HAP-1 (cell line): ENCODE results near the gene PPP1R13B.

Experiments used
- DNase-seq, 2 experiments: peaks; one replicate each; pipeline ENCODE4 v3.0.0-alpha.2; 2016 to 2020; ENCODE audit warnings: low spot score in 2 of 2
- H3K27me3 ChIP-seq: fragments of 250-450 bp; sonication (Bioruptor Pico); 2 replicates; pipeline ENCODE4 v1.5.1; 2020; ENCODE audit warnings: low read depth, mild to moderate bottlenecking, moderate library complexity
- H3K36me3 ChIP-seq: fragments of 250-450 bp; sonication (Bioruptor Pico); replicated peaks from 2 replicates; pipeline ENCODE4 v1.5.1; 2020; ENCODE audit warnings: mild to moderate bottlenecking
- H3K4me1 ChIP-seq: fragments of 250-450 bp; sonication (Bioruptor Pico); 2 replicates; pipeline ENCODE4 v1.5.1; 2020; ENCODE audit warnings: mild to moderate bottlenecking
- H3K4me3 ChIP-seq: fragments of 250-450 bp; sonication (Bioruptor Pico); 2 replicates; pipeline ENCODE4 v1.5.1; 2020; ENCODE audit warnings: mild to moderate bottlenecking, moderate library complexity
- H3K9me3 ChIP-seq: fragments of 250-450 bp; sonication (Bioruptor Pico); 2 replicates; pipeline ENCODE4 v1.5.1; 2020; ENCODE audit warnings: mild to moderate bottlenecking, moderate library complexity
- in situ Hi-C: fragments of 300-500 bp; cut with MboI; formaldehyde crosslinking; loops from 3 replicates; pipeline ENCODE4 v1.14.3; 2020; ENCODE audit warnings: low sequenced_read_pairs, inconsistent platforms, mixed read lengths

Gene PPP1R13B

DNA sequence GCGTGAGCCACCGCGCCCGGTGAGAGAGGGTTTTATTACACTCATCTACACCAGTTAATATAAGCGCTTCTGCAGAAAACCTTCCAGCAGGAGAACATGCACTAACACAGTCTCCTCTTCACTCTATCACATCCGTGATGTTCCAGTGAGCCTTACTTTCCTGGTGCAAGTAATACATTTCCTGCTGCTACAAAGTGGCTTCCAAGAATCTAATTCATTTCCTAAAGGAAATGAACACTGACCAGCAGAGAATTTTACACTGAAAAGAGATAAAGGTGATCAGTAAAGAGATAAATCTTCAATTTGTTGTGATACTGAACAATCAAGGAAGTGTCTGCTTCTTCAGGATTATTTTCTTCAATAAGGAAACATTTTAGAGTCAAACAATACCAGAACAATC, 92.3 kb downstream of the PPP1R13B start:
- no peaks in the 10 kb centered on the region for H3K27me3 ChIP-seq
- in situ Hi-C loops, result no loop called here
- peaks cover 18% of the 10 kb centered on the region for H3K4me1 ChIP-seq
- H3K36me3 ChIP-seq, result no peaks in the 10 kb centered on the region
- H3K4me3 ChIP-seq, result no peak overlapping the region
- H3K9me3 ChIP-seq, result no peaks in the 10 kb centered on the region
- no peak for DNase-seq

DNA sequence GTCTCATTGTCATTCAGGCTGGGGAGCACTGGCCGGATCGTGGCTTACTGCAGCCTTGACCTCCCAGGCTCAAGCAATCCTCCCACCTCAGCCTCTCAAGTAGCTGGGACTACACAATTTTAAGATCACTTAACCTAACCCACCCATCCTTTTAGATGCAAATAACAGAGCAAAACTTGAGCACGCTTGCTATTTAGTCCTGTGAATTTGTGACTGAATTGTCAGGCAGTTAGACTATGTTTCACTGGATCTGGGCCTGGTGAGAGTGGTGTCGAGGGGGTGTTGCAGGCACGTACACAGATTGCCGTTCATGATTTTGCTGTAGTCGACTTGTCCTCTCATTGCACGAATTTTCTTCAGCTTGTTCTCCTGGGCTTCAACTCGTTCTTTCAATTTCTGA, 93.6 kb downstream of the PPP1R13B start:
- H3K27me3 ChIP-seq, result no peaks in the 10 kb centered on the region
- H3K4me1 ChIP-seq, result peaks cover 18% of the 10 kb centered on the region
- H3K36me3 ChIP-seq, result no peaks in the 10 kb centered on the region; the same call in 1 of the 2 replicates
- no peaks in the 10 kb centered on the region for H3K9me3 ChIP-seq
- in situ Hi-C loops, result no loop called here
- H3K4me3 ChIP-seq, result no peak overlapping the region
- peak; percentile 41 to 50 for DNase-seq

DNA sequence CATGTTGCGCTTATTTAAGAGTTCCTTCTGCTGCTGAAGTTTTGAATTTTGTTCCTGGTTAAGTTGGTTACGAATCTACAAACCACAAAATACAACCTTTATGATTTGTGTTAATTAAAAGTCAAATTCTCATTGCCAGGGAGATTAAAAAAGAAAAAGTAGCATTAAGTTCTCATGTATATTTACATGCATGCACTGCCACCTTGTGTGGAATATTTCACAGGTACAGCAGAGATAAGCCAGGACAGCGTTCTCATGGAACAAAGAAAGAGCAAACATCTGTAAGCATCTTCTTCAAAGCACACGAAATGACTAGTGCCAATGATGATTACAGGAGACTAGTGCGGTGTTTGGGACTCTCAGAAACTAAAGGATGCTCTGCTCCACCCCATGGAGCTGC, 97.5 kb downstream of the PPP1R13B start:
- in situ Hi-C loops, result no loop called here
- DNase-seq, result no peak
- no peaks in the 10 kb centered on the region; the same call in 1 of the 2 replicates for H3K36me3 ChIP-seq
- no peaks in the 10 kb centered on the region for H3K27me3 ChIP-seq
- no peak overlapping the region for H3K4me3 ChIP-seq
- H3K4me1 ChIP-seq, result peaks cover 13% of the 10 kb centered on the region
- H3K9me3 ChIP-seq, result no peaks in the 10 kb centered on the region

DNA sequence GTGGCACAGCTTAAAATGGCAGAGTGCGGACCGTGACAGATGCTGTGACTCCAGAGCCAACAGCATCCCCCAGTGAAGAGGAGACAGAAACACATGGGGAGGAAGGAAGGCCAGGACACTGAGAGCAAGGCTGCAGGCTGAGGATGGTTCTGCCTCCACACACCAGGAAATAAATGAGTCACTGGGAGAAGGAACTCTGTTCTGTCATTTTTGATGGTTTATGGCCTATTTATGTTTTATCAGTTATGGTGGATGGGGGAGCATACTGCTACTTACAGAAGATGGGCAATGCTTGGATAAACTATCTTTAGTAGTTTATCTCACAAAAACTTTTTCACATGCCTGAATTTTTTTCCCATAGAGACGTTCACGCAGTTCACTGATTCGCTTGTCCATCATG, 97.9 kb downstream of the PPP1R13B start:
- Histone ChIP-seq H3K4me3 (no peak overlapping the region), H3K27me3 (no peaks in the 10 kb centered on the region), H3K36me3 (no peaks in the 10 kb centered on the region; the same call in 1 of the 2 replicates), H3K4me1 (peaks cover 13% of the 10 kb centered on the region), H3K9me3 (no peaks in the 10 kb centered on the region)
- in situ Hi-C loops, result no loop called here
- DNase-seq, result no peak

DNA sequence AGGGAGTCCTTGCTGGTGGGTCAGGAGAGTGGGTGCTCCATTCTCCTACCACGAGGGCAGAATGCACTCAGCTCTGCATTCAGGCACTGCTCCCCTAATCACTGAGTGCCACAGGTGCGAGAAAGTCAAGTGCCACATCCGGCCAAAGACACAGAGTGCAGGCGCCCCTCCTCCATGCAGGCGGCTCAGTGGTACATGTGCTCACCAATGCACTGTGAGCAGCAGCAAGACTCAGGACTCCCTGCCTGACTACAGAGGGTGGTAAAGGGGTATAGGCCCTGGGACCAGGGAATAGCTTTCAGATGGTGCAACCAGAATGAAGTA, 98.9 kb downstream of the PPP1R13B start:
- in situ Hi-C loops, result no loop called here
- Histone ChIP-seq H3K9me3 (no peaks in the 10 kb centered on the region), H3K36me3 (no peaks in the 10 kb centered on the region; the same call in 1 of the 2 replicates), H3K4me1 (peaks cover 7% of the 10 kb centered on the region), H3K27me3 (no peaks in the 10 kb centered on the region), H3K4me3 (no peak overlapping the region)
- DNase-seq, result no peak

DNA sequence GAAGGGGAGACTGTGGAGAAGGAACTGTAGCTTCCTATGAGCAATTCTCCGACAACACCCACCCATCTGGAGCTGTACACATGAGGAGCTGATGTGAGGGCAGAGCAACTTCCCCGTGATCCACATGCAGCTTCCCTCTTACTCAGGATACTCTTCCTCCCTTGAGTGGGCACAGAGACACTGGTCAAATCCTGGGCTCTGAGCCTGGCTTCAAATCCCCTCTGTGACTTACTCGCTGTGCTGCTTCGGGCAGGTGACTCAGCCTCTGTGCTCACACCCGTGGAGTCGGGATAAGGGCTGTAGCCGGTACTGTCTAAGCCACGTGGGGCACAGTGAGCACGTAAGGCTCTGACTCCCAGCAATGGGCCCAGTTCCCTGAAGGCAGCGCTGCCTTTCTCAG, 100.7 kb downstream of the PPP1R13B start:
- DNase-seq, result peak in 1 of 2 experiments; percentile 4
- in situ Hi-C loops, result no loop called here

GRCh38 chr14:103745424-103745823, 102.0 kb downstream of the PPP1R13B start:
- H3K36me3 ChIP-seq, result no peaks in the 10 kb centered on the region; the same call in 1 of the 2 replicates
- in situ Hi-C loops, result no loop called here
- no peaks in the 10 kb centered on the region for H3K27me3 ChIP-seq
- H3K9me3 ChIP-seq, result no peaks in the 10 kb centered on the region
- DNase-seq, result peak in 1 of 2 experiments; percentile 3
- H3K4me1 ChIP-seq, result no peaks in the 10 kb centered on the region
- no peak overlapping the region for H3K4me3 ChIP-seq

More for the DNA sequence above, 100.7 kb downstream of the PPP1R13B start:
- no peaks in the 10 kb centered on the region for H3K27me3 ChIP-seq
- no peak overlapping the region for H3K4me3 ChIP-seq
- no peaks in the 10 kb centered on the region for H3K4me1 ChIP-seq
- no peaks in the 10 kb centered on the region; the same call in 1 of the 2 replicates for H3K36me3 ChIP-seq
- no peaks in the 10 kb centered on the region for H3K9me3 ChIP-seq

DNA sequence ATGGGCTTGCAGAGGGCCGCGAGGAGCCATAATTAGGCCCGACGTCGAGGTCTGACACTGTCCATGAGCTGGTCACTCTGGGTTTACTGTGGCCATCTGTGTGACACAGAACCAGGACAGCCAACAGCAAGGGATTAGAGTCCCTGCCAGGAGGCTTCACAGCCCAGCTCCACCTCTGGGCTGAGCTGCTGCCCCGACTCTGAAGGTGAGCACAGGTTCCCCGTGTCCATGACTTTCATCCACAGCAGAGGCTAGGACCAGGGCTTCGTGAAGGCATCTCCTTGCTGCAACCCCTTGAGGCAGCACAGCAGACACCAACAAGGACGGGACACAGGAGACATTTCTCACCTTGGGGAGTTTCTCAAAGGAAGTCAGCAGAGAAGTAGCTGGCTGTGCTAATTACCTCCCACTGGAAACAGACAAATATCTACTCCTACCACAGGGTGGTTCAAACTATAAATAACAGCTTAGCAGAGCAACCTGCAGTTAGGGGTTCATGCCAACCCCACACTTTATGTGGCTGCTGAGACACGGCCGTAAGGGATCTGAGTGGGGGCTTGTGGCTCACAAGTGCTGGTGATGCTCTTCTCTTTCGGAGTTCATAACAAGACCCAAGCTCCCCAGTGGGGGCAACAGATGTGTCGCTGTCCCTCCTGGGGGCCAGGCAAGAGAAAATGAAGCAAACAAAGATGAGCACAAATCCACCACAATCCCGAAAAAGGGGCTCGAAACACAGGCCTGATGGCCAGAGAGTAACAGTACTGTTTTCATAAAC, 102.6 kb downstream of the PPP1R13B start:
- H3K4me1 ChIP-seq, result no peaks in the 10 kb centered on the region
- H3K9me3 ChIP-seq, result no peaks in the 10 kb centered on the region
- no peaks in the 10 kb centered on the region for H3K27me3 ChIP-seq
- in situ Hi-C loops, result no loop called here
- no peak overlapping the region for H3K4me3 ChIP-seq
- no peaks in the 10 kb centered on the region; the same call in 1 of the 2 replicates for H3K36me3 ChIP-seq
- DNase-seq, result peak in 1 of 2 experiments; percentile 6

GRCh38 chr14:103743691-103744090, 103.7 kb downstream of the PPP1R13B start:
- Histone ChIP-seq H3K9me3 (no peaks in the 10 kb centered on the region), H3K4me3 (no peak overlapping the region), H3K36me3 (no peaks in the 10 kb centered on the region; the same call in 1 of the 2 replicates), H3K27me3 (no peaks in the 10 kb centered on the region), H3K4me1 (no peaks in the 10 kb centered on the region)
- DNase-seq, result peak in 1 of 2 experiments; percentile 3
- in situ Hi-C loops, result no loop called here

GRCh38 chr14:103742499-103743255, 104.7 kb downstream of the PPP1R13B start:
- in situ Hi-C loops, result no loop called here
- H3K4me1 ChIP-seq, result no peaks in the 10 kb centered on the region
- no peaks in the 10 kb centered on the region for H3K9me3 ChIP-seq
- peak in 1 of 2 experiments; percentile 5 for DNase-seq
- no peaks in the 10 kb centered on the region; the same call in 1 of the 2 replicates for H3K36me3 ChIP-seq
- H3K4me3 ChIP-seq, result no peak overlapping the region
- H3K27me3 ChIP-seq, result no peaks in the 10 kb centered on the region

DNA sequence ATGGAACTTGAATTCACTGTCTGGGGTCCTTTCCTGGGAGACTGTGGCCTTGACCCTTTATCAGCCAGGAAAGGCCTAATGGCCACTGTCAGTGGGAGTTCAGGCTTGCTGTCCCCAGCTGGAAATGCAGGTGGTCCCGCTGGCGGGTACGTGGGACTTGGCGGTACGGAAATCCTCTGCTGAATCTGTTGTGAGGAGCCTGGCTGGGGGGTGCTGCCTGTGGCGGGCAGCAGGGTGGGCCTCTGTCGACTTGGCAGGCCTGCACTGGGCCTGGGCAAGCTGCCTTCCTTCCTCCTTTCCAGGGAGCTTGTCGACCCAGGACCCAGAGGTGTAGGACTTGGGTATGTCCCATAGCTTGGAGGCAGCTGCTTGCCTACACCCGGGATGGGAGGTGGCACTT, 105.5 kb downstream of the PPP1R13B start:
- H3K9me3 ChIP-seq, result no peaks in the 10 kb centered on the region
- in situ Hi-C loops, result no loop called here
- no peaks in the 10 kb centered on the region; the same call in 1 of the 2 replicates for H3K36me3 ChIP-seq
- DNase-seq, result peak in 1 of 2 experiments; percentile 5
- H3K27me3 ChIP-seq, result no peaks in the 10 kb centered on the region
- no peaks in the 10 kb centered on the region for H3K4me1 ChIP-seq
- no peak overlapping the region for H3K4me3 ChIP-seq

DNA sequence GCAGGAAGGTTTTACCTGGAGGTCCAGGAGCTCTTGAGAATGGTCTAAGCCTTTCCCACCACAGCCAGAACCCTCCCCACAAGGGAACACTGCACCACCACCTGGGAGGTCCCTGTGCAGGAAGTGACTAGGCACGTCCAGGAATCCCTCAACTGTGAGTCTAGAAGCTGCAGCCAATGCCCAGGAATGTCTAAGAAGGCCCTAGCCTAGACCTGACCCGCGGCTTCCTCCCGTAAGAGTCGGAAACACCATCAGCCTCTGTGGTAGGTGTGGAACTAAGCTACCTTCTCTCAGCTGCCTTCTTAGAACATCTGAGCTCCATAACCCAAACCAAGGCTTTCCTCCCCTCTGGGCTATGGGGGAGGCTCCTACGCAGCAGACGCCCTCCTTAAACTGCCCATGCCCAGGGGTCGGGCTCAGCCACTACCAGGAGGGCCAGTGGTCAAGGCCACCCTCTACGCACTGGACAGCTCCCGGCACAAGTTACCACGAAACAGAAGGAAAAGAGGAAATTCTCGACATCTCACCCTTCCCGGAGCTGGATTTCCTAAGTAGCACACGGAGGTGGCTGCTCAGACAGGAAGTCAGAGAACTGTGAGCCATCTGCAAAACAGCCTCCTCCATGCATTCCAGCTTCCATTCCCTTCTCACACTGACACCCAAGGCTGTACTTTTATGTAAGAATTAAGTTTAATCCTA, 106.2 kb downstream of the PPP1R13B start:
- no peaks in the 10 kb centered on the region for H3K27me3 ChIP-seq
- H3K4me1 ChIP-seq, result no peaks in the 10 kb centered on the region
- in situ Hi-C loops, result no loop called here
- H3K4me3 ChIP-seq, result no peak overlapping the region
- DNase-seq, result peak in 1 of 2 experiments; percentile 3
- H3K36me3 ChIP-seq, result no peaks in the 10 kb centered on the region; the same call in 1 of the 2 replicates
- no peaks in the 10 kb centered on the region for H3K9me3 ChIP-seq

GRCh38 chr14:103739793-103740501, 107.4 kb downstream of the PPP1R13B start:
- DNase-seq, result no peak
- H3K36me3 ChIP-seq, result no peaks in the 10 kb centered on the region; the same call in 1 of the 2 replicates
- no peaks in the 10 kb centered on the region for H3K27me3 ChIP-seq
- no peaks in the 10 kb centered on the region for H3K4me1 ChIP-seq
- no peak overlapping the region for H3K4me3 ChIP-seq
- H3K9me3 ChIP-seq, result no peaks in the 10 kb centered on the region
- in situ Hi-C loops, result no loop called here
